HEK293 (cell line): ENCODE measurements around the gene DNAAF5.
A peak's percentile ranks its signal among the peaks of the same experiment; 100 is the strongest.

ENCODE experiments used
- CTCF ChIA-PET: fragments of 350-600 bp; formaldehyde crosslinking; extraction: SDS; loops from one replicate; lab custom pipeline; 2021; ENCODE audit warnings: antibody characterized with exemption; lab: Yijun Ruan, JAX
- POLR2A ChIA-PET: fragments of 300-600 bp; formaldehyde crosslinking; extraction: SDS; loops from one replicate; lab custom pipeline; 2020; ENCODE audit warnings: antibody characterized with exemption, inconsistent platforms; lab: Yijun Ruan, JAX
- H3K27ac ChIP-seq: fragments of 200-500 bp; sonication (Bioruptor generic); 2 replicates; pipeline ENCODE4 v1.5.1; 2014; ENCODE audit warnings: low read depth, low read length, control low read depth, inconsistent platforms; ENCODE audit errors: extremely low read depth
- H3K36me3 ChIP-seq, 2 experiments: fragments of 200-500 bp in 1 of 2; sonication (Bioruptor generic) in 1 of 2; 1 replicate in 1 of 2; 2 replicates in 1 of 2; pipeline ENCODE4 v1.5.1; 2014 to 2017; ENCODE audit warnings: inconsistent platforms in 2 of 2, low read length in 2 of 2; ENCODE audit not compliant: control insufficient read depth in 2 of 2, insufficient read depth in 1 of 2
- H3K4me1 ChIP-seq: fragments of 200-500 bp; sonication (Bioruptor generic); 2 replicates; pipeline ENCODE4 v1.5.1; 2014; ENCODE audit warnings: mild to moderate bottlenecking, low read length, inconsistent platforms; ENCODE audit not compliant: control insufficient read depth, insufficient read depth
- H3K4me3 ChIP-seq: 2 replicates; pipeline ENCODE4 v1.5.1; 2011; ENCODE audit warnings: low read depth, mild to moderate bottlenecking, control low read depth, low read length, moderate library complexity
- H3K9me3 ChIP-seq: fragments of 200-500 bp; sonication (Bioruptor generic); 2 replicates; pipeline ENCODE4 v1.5.1; 2014; ENCODE audit warnings: low read depth, low read length, inconsistent platforms; ENCODE audit not compliant: control insufficient read depth, insufficient read depth
- ATF2 ChIP-seq: fragments of 450-650 bp; formaldehyde crosslinking; IDR thresholded peaks from 2 replicates; pipeline ENCODE4 v1.5.1; 2016; ENCODE audit warnings: missing biosample characterization, missing genetic modification characterization, low read depth
- BCL11B ChIP-seq: fragments of 450-650 bp; formaldehyde crosslinking; IDR thresholded peaks from 2 replicates; pipeline ENCODE4 v1.5.1; 2016; ENCODE audit warnings: low read depth, missing biosample characterization, missing genetic modification characterization
- GLI2 ChIP-seq: fragments of 450-650 bp; formaldehyde crosslinking; IDR thresholded peaks from 2 replicates; pipeline ENCODE4; 2017; ENCODE audit warnings: missing biosample characterization, missing genetic modification characterization, low read depth, borderline replicate concordance
- HIC1 ChIP-seq: fragments of 450-650 bp; formaldehyde crosslinking; IDR thresholded peaks from 2 replicates; pipeline ENCODE4 v1.5.1; 2016; ENCODE audit warnings: missing biosample characterization, missing genetic modification characterization
- KLF10 ChIP-seq: fragments of 450-650 bp; IDR thresholded peaks from 2 replicates; pipeline ENCODE4 v1.5.1; 2018; ENCODE audit warnings: missing biosample characterization, mild to moderate bottlenecking, missing genetic modification characterization
- OSR2 ChIP-seq: fragments of 450-650 bp; formaldehyde crosslinking; IDR thresholded peaks from 2 replicates; pipeline ENCODE4 v1.5.1; 2016; ENCODE audit warnings: missing biosample characterization, missing genetic modification characterization
- TRIM28 ChIP-seq: IDR thresholded peaks from 2 replicates; pipeline ENCODE4 v1.6.1; 2011; ENCODE audit warnings: low read length, control low read depth, borderline replicate concordance
- ZBTB1 ChIP-seq: fragments of 450-650 bp; formaldehyde crosslinking; IDR thresholded peaks from 2 replicates; pipeline ENCODE4 v1.5.1; 2016; ENCODE audit warnings: missing biosample characterization, missing genetic modification characterization
- ZBTB10 ChIP-seq: fragments of 450-650 bp; formaldehyde crosslinking; IDR thresholded peaks from 2 replicates; pipeline ENCODE4 v1.5.1; 2016; ENCODE audit warnings: missing biosample characterization, missing genetic modification characterization
- ZFP3 ChIP-seq: fragments of 450-650 bp; formaldehyde crosslinking; IDR thresholded peaks from 2 replicates; pipeline ENCODE4 v1.5.1; 2016; ENCODE audit warnings: low read depth, missing biosample characterization, missing genetic modification characterization
- ZFP41 ChIP-seq: fragments of 450-650 bp; formaldehyde crosslinking; IDR thresholded peaks from 2 replicates; pipeline ENCODE4 v1.5.1; 2016; ENCODE audit warnings: missing biosample characterization, missing genetic modification characterization, borderline replicate concordance
- ZIC2 ChIP-seq: fragments of 450-650 bp; formaldehyde crosslinking; IDR thresholded peaks from 2 replicates; pipeline ENCODE4 v1.5.1; 2016; ENCODE audit warnings: missing biosample characterization, missing genetic modification characterization
- ZNF248 ChIP-seq: fragments of 450-650 bp; formaldehyde crosslinking; IDR thresholded peaks from 2 replicates; pipeline ENCODE4 v1.5.1; 2017; ENCODE audit warnings: missing biosample characterization, missing genetic modification characterization
- ZNF514 ChIP-seq: fragments of 450-650 bp; formaldehyde crosslinking; IDR thresholded peaks from 2 replicates; pipeline ENCODE4 v1.5.1; 2016; ENCODE audit warnings: missing biosample characterization, missing genetic modification characterization
- ZNF521 ChIP-seq: fragments of 450-650 bp; formaldehyde crosslinking; IDR thresholded peaks from 2 replicates; pipeline ENCODE4 v1.5.1; 2017; ENCODE audit warnings: missing biosample characterization, mild to moderate bottlenecking, missing genetic modification characterization
- ZNF555 ChIP-seq: fragments of 450-650 bp; formaldehyde crosslinking; conservative IDR thresholded peaks from 2 replicates; pipeline ENCODE4 v1.5.1; 2017; ENCODE audit warnings: missing biosample characterization, mild to moderate bottlenecking, missing genetic modification characterization, inconsistent platforms
- ZNF701 ChIP-seq: fragments of 450-650 bp; formaldehyde crosslinking; IDR thresholded peaks from 2 replicates; pipeline ENCODE4 v1.5.1; 2016; ENCODE audit warnings: missing biosample characterization, missing genetic modification characterization
- ZNF837 ChIP-seq: fragments of 450-650 bp; formaldehyde crosslinking; IDR thresholded peaks from 2 replicates; pipeline ENCODE4 v1.5.1; 2016; ENCODE audit warnings: missing biosample characterization, missing genetic modification characterization
- TF ChIP-seq, protein P1 (sequence below): fragments of 450-650 bp; formaldehyde crosslinking; IDR thresholded peaks from 2 replicates; pipeline ENCODE4 v1.5.0; 2017; ENCODE audit warnings: missing biosample characterization, missing genetic modification characterization, borderline replicate concordance
- TF ChIP-seq, protein P2 (sequence below): fragments of 450-650 bp; formaldehyde crosslinking; IDR thresholded peaks from 2 replicates; pipeline ENCODE4 v1.5.1; 2016; ENCODE audit warnings: missing biosample characterization, missing genetic modification characterization
- TF ChIP-seq, protein P3 (sequence below): fragments of 450-650 bp; formaldehyde crosslinking; IDR thresholded peaks from 2 replicates; pipeline ENCODE4 v1.5.1; 2017; ENCODE audit warnings: missing biosample characterization, missing genetic modification characterization

DNAAF5 gene

DNA sequence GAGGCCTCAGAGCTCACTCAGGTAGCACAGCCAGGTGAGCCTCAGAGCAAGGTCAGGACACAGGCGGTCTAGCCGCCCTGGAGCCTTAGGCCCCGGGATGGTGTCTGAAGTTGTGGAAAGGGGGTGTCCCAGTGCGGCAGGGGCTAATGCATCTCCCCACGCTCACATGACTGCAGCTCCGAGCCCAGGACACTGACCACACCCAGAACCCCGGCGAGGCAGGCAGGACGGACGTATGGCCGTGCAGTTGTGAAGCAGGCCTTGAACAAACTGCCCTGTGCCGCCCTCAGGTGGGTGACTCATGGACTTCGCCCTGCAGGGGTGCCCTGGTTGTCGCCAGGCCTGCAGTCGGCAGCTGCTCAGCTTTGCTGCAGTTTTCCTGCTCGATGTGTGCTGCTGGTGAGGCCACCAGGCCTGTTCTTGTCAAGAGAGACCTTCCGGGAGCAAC lies 5.6 kb downstream of the DNAAF5 start:
- no peaks in the 10 kb centered on the region for H3K9me3 ChIP-seq
- CTCF ChIA-PET, result interaction anchor here (0.7 to 1.5 kb wide), 4 partner anchors 21 to 399 kb away, joined by 3 to 4 read pairs (median 3); no protein-coding TSS in a partner anchor
- POLR2A ChIA-PET, result no interaction called here
- no peak overlapping the region for H3K27ac ChIP-seq
- no peaks in the 10 kb centered on the region for H3K4me1 ChIP-seq
- H3K36me3 ChIP-seq, result peaks cover 0 to 53% of the 10 kb centered on the region in 2 experiments; a peak in 2 of 3 replicates
- no peak for TF ChIP-seq KLF10
- TF ChIP-seq ZIC2 (tag by site-specific recombination), result peak; percentile 54
- TF ChIP-seq, all 188 proteins: peak for 1
- H3K4me3 ChIP-seq, result no peak overlapping the region

- CTCF ChIA-PET, result interaction anchor here (0.8 to 1.5 kb wide), 2 partner anchors 49 to 399 kb away, joined by 3 to 4 read pairs; no protein-coding TSS in a partner anchor
- no peak for TF ChIP-seq OSR2 (tag by site-specific recombination)
- TF ChIP-seq ZNF514, result no peak
- no peak for TF ChIP-seq BCL11B (tag by site-specific recombination)
- TF ChIP-seq, protein P1, sequence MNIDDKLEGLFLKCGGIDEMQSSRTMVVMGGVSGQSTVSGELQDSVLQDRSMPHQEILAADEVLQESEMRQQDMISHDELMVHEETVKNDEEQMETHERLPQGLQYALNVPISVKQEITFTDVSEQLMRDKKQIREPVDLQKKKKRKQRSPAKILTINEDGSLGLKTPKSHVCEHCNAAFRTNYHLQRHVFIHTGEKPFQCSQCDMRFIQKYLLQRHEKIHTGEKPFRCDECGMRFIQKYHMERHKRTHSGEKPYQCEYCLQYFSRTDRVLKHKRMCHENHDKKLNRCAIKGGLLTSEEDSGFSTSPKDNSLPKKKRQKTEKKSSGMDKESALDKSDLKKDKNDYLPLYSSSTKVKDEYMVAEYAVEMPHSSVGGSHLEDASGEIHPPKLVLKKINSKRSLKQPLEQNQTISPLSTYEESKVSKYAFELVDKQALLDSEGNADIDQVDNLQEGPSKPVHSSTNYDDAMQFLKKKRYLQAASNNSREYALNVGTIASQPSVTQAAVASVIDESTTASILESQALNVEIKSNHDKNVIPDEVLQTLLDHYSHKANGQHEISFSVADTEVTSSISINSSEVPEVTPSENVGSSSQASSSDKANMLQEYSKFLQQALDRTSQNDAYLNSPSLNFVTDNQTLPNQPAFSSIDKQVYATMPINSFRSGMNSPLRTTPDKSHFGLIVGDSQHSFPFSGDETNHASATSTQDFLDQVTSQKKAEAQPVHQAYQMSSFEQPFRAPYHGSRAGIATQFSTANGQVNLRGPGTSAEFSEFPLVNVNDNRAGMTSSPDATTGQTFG (tag by site-specific recombination), result no peak
- TF ChIP-seq, protein P2, sequence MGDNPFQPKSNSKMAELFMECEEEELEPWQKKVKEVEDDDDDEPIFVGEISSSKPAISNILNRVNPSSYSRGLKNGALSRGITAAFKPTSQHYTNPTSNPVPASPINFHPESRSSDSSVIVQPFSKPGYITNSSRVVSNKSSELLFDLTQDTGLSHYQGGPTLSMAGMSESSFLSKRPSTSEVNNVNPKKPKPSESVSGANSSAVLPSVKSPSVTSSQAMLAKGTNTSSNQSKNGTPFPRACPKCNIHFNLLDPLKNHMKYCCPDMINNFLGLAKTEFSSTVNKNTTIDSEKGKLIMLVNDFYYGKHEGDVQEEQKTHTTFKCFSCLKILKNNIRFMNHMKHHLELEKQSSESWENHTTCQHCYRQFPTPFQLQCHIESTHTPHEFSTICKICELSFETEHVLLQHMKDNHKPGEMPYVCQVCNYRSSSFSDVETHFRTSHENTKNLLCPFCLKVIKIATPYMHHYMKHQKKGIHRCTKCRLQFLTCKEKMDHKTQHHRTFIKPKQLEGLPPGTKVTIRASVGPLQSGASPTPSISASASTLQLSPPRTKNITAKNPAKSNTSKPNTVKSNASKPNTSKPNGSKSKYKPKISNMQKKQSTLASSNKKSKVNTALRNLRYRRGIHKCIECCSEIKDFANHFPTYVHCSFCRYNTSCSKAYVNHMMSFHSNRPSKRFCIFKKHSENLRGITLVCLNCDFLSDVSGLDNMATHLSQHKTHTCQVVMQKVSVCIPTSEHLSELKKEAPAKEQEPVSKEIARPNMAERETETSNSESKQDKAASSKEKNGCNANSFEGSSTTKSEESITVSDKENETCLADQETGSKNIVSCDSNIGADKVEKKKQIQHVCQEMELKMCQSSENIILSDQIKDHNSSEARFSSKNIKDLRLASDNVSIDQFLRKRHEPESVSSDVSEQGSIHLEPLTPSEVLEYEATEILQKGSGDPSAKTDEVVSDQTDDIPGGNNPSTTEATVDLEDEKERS (tag by site-specific recombination), result no peak
- TF ChIP-seq ZBTB1 (tag by site-specific recombination), result no peak
- no peak for TF ChIP-seq HIC1 (tag by site-specific recombination)
- TF ChIP-seq ZFP41 (tag by site-specific recombination), result no peak
- TF ChIP-seq ZFP3 (tag by site-specific recombination), result no peak
- no peak for TF ChIP-seq ZNF248 (tag by site-specific recombination)
- TF ChIP-seq, protein P3, sequence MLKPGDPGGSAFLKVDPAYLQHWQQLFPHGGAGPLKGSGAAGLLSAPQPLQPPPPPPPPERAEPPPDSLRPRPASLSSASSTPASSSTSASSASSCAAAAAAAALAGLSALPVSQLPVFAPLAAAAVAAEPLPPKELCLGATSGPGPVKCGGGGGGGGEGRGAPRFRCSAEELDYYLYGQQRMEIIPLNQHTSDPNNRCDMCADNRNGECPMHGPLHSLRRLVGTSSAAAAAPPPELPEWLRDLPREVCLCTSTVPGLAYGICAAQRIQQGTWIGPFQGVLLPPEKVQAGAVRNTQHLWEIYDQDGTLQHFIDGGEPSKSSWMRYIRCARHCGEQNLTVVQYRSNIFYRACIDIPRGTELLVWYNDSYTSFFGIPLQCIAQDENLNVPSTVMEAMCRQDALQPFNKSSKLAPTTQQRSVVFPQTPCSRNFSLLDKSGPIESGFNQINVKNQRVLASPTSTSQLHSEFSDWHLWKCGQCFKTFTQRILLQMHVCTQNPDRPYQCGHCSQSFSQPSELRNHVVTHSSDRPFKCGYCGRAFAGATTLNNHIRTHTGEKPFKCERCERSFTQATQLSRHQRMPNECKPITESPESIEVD, result no peak
- no peak for TF ChIP-seq GLI2
- no peak for TF ChIP-seq ZNF521 (tag by site-specific recombination)
- no peak for TF ChIP-seq ATF2 (tag by site-specific recombination)
- no peak for TF ChIP-seq ZNF837
- TF ChIP-seq ZNF701 (tag by site-specific recombination), result no peak
- TF ChIP-seq ZNF555, result no peak
- TF ChIP-seq ZBTB10 (tag by site-specific recombination), result no peak
- no peak for TF ChIP-seq TRIM28
These were observed 6.1 kb downstream of the DNAAF5 start for GRCh38 chr7:732556-732955.

More at GRCh38 chr7:732556-732955, 6.1 kb downstream of the DNAAF5 start:
- H3K27ac ChIP-seq, result no peak overlapping the region
- POLR2A ChIA-PET, result no interaction called here
- H3K4me1 ChIP-seq, result no peaks in the 10 kb centered on the region
- no peak overlapping the region for H3K4me3 ChIP-seq
- H3K9me3 ChIP-seq, result no peaks in the 10 kb centered on the region
- H3K36me3 ChIP-seq, result peaks cover 0 to 56% of the 10 kb centered on the region in 2 experiments; a peak in 2 of 3 replicates
